Glutamatergic neuron (in vitro differentiated cells): ENCODE data around the gene B3GLCT. TPM values are rescaled to one million over a fixed set of nuclear protein-coding genes. Genes with fewer than 3 reads are reported as not detected.
"Not testable (repeated sequence)": the region's sequence is repeated elsewhere in the genome, so short reads cannot be mapped to it uniquely, and the experiment has no call there.

Source experiments
- DNase-seq: peaks from one replicate; pipeline ENCODE4 v3.0.0; 2022
- H3K27ac Mint-ChIP-seq: one replicate; pipeline ENCODE4 v1.8.0; 2020; ENCODE audit warnings: mild to moderate bottlenecking, mixed read lengths, inconsistent platforms; ENCODE audit not compliant: unreplicated experiment
- H3K27me3 Mint-ChIP-seq: one replicate; pipeline ENCODE4 v1.8.0; 2020; ENCODE audit warnings: mild to moderate bottlenecking, moderate library complexity, mixed read lengths, inconsistent platforms; ENCODE audit not compliant: unreplicated experiment
- H3K36me3 Mint-ChIP-seq: one replicate; pipeline ENCODE4 v1.8.0; 2020; ENCODE audit warnings: mild to moderate bottlenecking, mixed read lengths, inconsistent platforms; ENCODE audit not compliant: unreplicated experiment
- H3K4me1 Mint-ChIP-seq: one replicate; pipeline ENCODE4 v1.8.0; 2020; ENCODE audit warnings: mild to moderate bottlenecking, low read depth, mixed read lengths, inconsistent platforms; ENCODE audit not compliant: unreplicated experiment
- H3K4me3 Mint-ChIP-seq: one replicate; pipeline ENCODE4 v1.8.0; 2020; ENCODE audit warnings: mild to moderate bottlenecking, mixed read lengths, inconsistent platforms; ENCODE audit not compliant: unreplicated experiment
- H3K9me3 Mint-ChIP-seq: one replicate; pipeline ENCODE4 v1.8.0; 2020; ENCODE audit warnings: mild to moderate bottlenecking, moderate library complexity, mixed read lengths, inconsistent platforms; ENCODE audit not compliant: unreplicated experiment
- CTCF ChIP-seq: fragments of 200-600 bp; sonication (generic); IDR thresholded peaks from one replicate; pipeline ENCODE4 v1.5.0; 2021; ENCODE audit not compliant: partially characterized antibody, unreplicated experiment
- total RNA-seq: library from RNA; stranded (reverse); fragmentation: NEBNext Ultra II Directional; extraction: Animal tissue kit (Norgen Biotek cat#: 25700); gene quantifications from one replicate; pipeline ENCODE4 v1.2.1, GENCODE V29; 2021; ENCODE audit not compliant: unreplicated experiment

B3GLCT gene
- total RNA-seq, 1 donor from 2014 or later, result 11.6 TPM

- peak overlapping the region; percentile 97 for H3K27ac Mint-ChIP-seq
- H3K36me3 Mint-ChIP-seq, result no peaks in the 10 kb centered on the region
- H3K27me3 Mint-ChIP-seq, result peaks cover 2% of the 10 kb centered on the region
- H3K4me3 Mint-ChIP-seq, result peak overlapping the region; percentile 71
- DNase-seq, result peak; percentile 69
- peaks cover 51% of the 10 kb centered on the region for H3K4me1 Mint-ChIP-seq
- peaks cover 3% of the 10 kb centered on the region for H3K9me3 Mint-ChIP-seq
- peak; percentile 3 for TF ChIP-seq CTCF
Measured at GRCh38 chr13:31209172-31209840, 9.5 kb downstream of the B3GLCT start.

GRCh38 chr13:31209841-31210210 is 10.1 kb downstream of the B3GLCT start:
- Mint-ChIP-seq H3K9me3 (peaks cover 3% of the 10 kb centered on the region), H3K27ac (peak overlapping the region; percentile 97), H3K4me3 (peak overlapping the region; percentile 71), H3K36me3 (no peaks in the 10 kb centered on the region), H3K27me3 (peaks cover 2% of the 10 kb centered on the region), H3K4me1 (peaks cover 50% of the 10 kb centered on the region)
- no peak for TF ChIP-seq CTCF
- no peak for DNase-seq

- Mint-ChIP-seq H3K9me3 (peaks cover 6% of the 10 kb centered on the region), H3K4me1 (peaks cover 33% of the 10 kb centered on the region), H3K27ac (peak overlapping the region; percentile 87), H3K4me3 (no peak overlapping the region), H3K36me3 (no peaks in the 10 kb centered on the region), H3K27me3 (peaks cover 2% of the 10 kb centered on the region)
- DNase-seq, result no peak
- no peak for TF ChIP-seq CTCF
Measured at GRCh38 chr13:31213651-31214289, 14.0 kb downstream of the B3GLCT start.

GRCh38 chr13:31214435-31214834 is 14.7 kb downstream of the B3GLCT start:
- H3K27ac Mint-ChIP-seq, result peak overlapping the region; percentile 87
- H3K36me3 Mint-ChIP-seq, result no peaks in the 10 kb centered on the region
- no peak for TF ChIP-seq CTCF
- H3K4me1 Mint-ChIP-seq, result peaks cover 27% of the 10 kb centered on the region
- peaks cover 6% of the 10 kb centered on the region for H3K9me3 Mint-ChIP-seq
- DNase-seq, result no peak
- peaks cover 2% of the 10 kb centered on the region for H3K27me3 Mint-ChIP-seq
- H3K4me3 Mint-ChIP-seq, result peak overlapping the region; percentile 13

- not testable (repeated sequence) for H3K27me3 Mint-ChIP-seq, H3K36me3 Mint-ChIP-seq, H3K27ac Mint-ChIP-seq, H3K9me3 Mint-ChIP-seq, DNase-seq, H3K4me3 Mint-ChIP-seq
- peaks cover 13% of the 10 kb centered on the region for H3K4me1 Mint-ChIP-seq
Measured at GRCh38 chr13:31216916-31217315, 17.1 kb downstream of the B3GLCT start.
